Keratinocyte (primary cell): ENCODE results near the gene SFRP4. TPM values are rescaled to one million over a fixed set of nuclear protein-coding genes. Genes with fewer than 3 reads are reported as not detected.

Experiments
- DNase-seq: peaks from one replicate; pipeline ENCODE4 v3.0.0-alpha.2; 2011; ENCODE audit warnings: low read depth, missing footprints, low spot score
- FAIRE-seq: peaks from 2 replicates; lab custom pipeline; 2011; peaks lifted over from hg19 to GRCh38; lab: Jason Lieb, UNC
- H2AFZ ChIP-seq: 2 replicates; pipeline ENCODE4 v1.6.0; 2012; ENCODE audit warnings: low read length, control low read depth, inconsistent platforms; ENCODE audit not compliant: control insufficient read depth
- H3K27ac ChIP-seq: 2 replicates; pipeline ENCODE4 v1.5.1; 2011; ENCODE audit warnings: low read length; ENCODE audit not compliant: control insufficient read depth, insufficient read depth
- H3K27me3 ChIP-seq: 3 replicates; pipeline ENCODE4 v1.6.0; 2011; ENCODE audit warnings: low read length; ENCODE audit not compliant: control insufficient read depth, insufficient read depth; ENCODE audit errors: extremely low read depth
- H3K36me3 ChIP-seq, 2 experiments: 2 replicates in 1 of 2; 3 replicates in 1 of 2; pipeline ENCODE4 v1.5.1; 2011; ENCODE audit warnings: low read length in 2 of 2, mild to moderate bottlenecking in 1 of 2; ENCODE audit not compliant: control insufficient read depth in 2 of 2, insufficient read depth in 2 of 2; ENCODE audit errors: extremely low read depth in 1 of 2
- H3K4me1 ChIP-seq: 3 replicates; pipeline ENCODE4 v1.5.1; 2011; ENCODE audit warnings: low read length; ENCODE audit not compliant: control insufficient read depth, insufficient read depth; ENCODE audit errors: extremely low read depth
- H3K4me2 ChIP-seq: 3 replicates; pipeline ENCODE4 v1.6.0; 2011; ENCODE audit warnings: low read depth, low read length; ENCODE audit not compliant: control insufficient read depth, insufficient read depth; ENCODE audit errors: extremely low read depth
- H3K4me3 ChIP-seq, 3 experiments: fragments of 200-600 bp in 1 of 3; sonication (generic) in 1 of 3; 2 replicates in 2 of 3; 3 replicates in 1 of 3; pipeline ENCODE4 v1.5.1; 2011 to 2016; ENCODE audit warnings: low read length in 3 of 3, mild to moderate bottlenecking in 3 of 3, control low read depth in 2 of 3, inconsistent platforms in 1 of 3, low read depth in 1 of 3, mixed read lengths in 1 of 3, mixed run types in 1 of 3, moderate library complexity in 1 of 3; ENCODE audit not compliant: control insufficient read depth in 2 of 3, insufficient read depth in 2 of 3; ENCODE audit errors: extremely low read depth in 1 of 3
- H3K79me2 ChIP-seq: 2 replicates; pipeline ENCODE4 v1.6.0; 2012; ENCODE audit warnings: low read length; ENCODE audit not compliant: control insufficient read depth, insufficient read depth
- H3K9ac ChIP-seq: 3 replicates; pipeline ENCODE4 v1.6.0; 2011; ENCODE audit warnings: low read length; ENCODE audit not compliant: control insufficient read depth, insufficient read depth; ENCODE audit errors: extremely low read depth
- H3K9me1 ChIP-seq: 3 replicates; pipeline ENCODE4 v1.6.0; 2011; ENCODE audit warnings: low read length; ENCODE audit not compliant: control insufficient read depth, insufficient read depth; ENCODE audit errors: extremely low read depth
- H3K9me3 ChIP-seq: 2 replicates; pipeline ENCODE4 v1.5.1; 2012; ENCODE audit warnings: low read depth, low read length; ENCODE audit not compliant: control insufficient read depth
- H4K20me1 ChIP-seq: 3 replicates; pipeline ENCODE4 v1.6.0; 2011; ENCODE audit warnings: low read length; ENCODE audit not compliant: control insufficient read depth, insufficient read depth; ENCODE audit errors: extremely low read depth
- CTCF ChIP-seq, 3 experiments: IDR thresholded peaks in 1 of 3; conservative IDR thresholded peaks in 1 of 3; optimal IDR thresholded peaks in 1 of 3; 2 replicates in 2 of 3; 3 replicates in 1 of 3; pipeline versions ENCODE3 to v1.5.1; 2011; ENCODE audit warnings: low read length in 3 of 3, mild to moderate bottlenecking in 3 of 3, moderate library complexity in 2 of 3, control low read depth in 1 of 3, inconsistent platforms in 1 of 3; ENCODE audit not compliant: insufficient read depth in 2 of 3; ENCODE audit errors: extremely low read depth in 1 of 3
- EZH2 ChIP-seq: IDR thresholded peaks from one replicate; pipeline ENCODE4 v1.6.1; 2012; ENCODE audit warnings: inconsistent platforms, mild to moderate bottlenecking, low read length, moderate library complexity
- dilution Hi-C: fragments of 300-500 bp; cut with MboI; formaldehyde crosslinking; loops from one replicate; pipeline ENCODE4 v1.7.0; 2020; ENCODE audit warnings: low sequenced_read_pairs; ENCODE audit not compliant: extremely low pct_ligation_motif_present
- polyA plus RNA-seq, 5 experiments: library from polyadenylated mRNA; depleted of rRNA in 3 of 5; stranded (reverse) in 3 of 5; stranded (forward) in 1 of 5; unstranded in 1 of 5; fragments of >200 nt; gene quantifications; 1 replicate in 1 of 5; 2 replicates in 3 of 5; 3 replicates in 1 of 5; pipeline versions ENCODE4 v1.2.1 to v1.2.3, GENCODE V29; 2011 to 2012; ENCODE audit warnings: missing spikeins in 2 of 5, low read depth in 1 of 5, low replicate concordance in 1 of 5

The SFRP4 gene
- polyA plus RNA-seq, 1 donor (not counting 4 experiments of a cell fraction or from before 2014, with no cell fraction given) = not detected

GRCh38 chr7:37893359-37893758 lies 23.3 kb downstream of the SFRP4 start:
- H3K9me1 ChIP-seq = no peaks in the 10 kb centered on the region
- TF ChIP-seq EZH2 (no peak), CTCF (optimal IDR thresholded peaks at IDR 0.05 in 1 of 3, IDR thresholded peaks at IDR 0.05 in 1 of 3, conservative IDR thresholded peaks at IDR 0.05 in 1 of 3; ENCODE audit: extremely low read depth in 1 of 3, insufficient read depth in 2 of 3, low read length in 3 of 3) (no peak)
- H3K4me1 ChIP-seq = no peaks in the 10 kb centered on the region
- H3K9ac ChIP-seq = no peak overlapping the region
- H3K4me2 ChIP-seq = no peak overlapping the region
- no peak overlapping the region for H3K4me3 ChIP-seq
- H3K27ac ChIP-seq = no peak overlapping the region
- no peaks in the 10 kb centered on the region for H3K79me2 ChIP-seq
- no peaks in the 10 kb centered on the region for H3K27me3 ChIP-seq
- no peaks in the 10 kb centered on the region for H3K9me3 ChIP-seq
- no peaks in the 10 kb centered on the region for H3K36me3 ChIP-seq
- H4K20me1 ChIP-seq = no peaks in the 10 kb centered on the region
- DNase-seq = no peak
- no peak overlapping the region for H2AFZ ChIP-seq
- dilution Hi-C loops = no loop called here
- no peak for FAIRE-seq

GRCh38 chr7:37882086-37882485 lies 34.5 kb downstream of the SFRP4 start:
- no peak for DNase-seq
- H3K4me2 ChIP-seq = no peak overlapping the region
- FAIRE-seq = no peak
- TF ChIP-seq EZH2 = no peak
- no peak for TF ChIP-seq CTCF (optimal IDR thresholded peaks at IDR 0.05 in 1 of 3, IDR thresholded peaks at IDR 0.05 in 1 of 3, conservative IDR thresholded peaks at IDR 0.05 in 1 of 3; ENCODE audit: extremely low read depth in 1 of 3, insufficient read depth in 2 of 3, low read length in 3 of 3)
- H3K27me3 ChIP-seq = no peaks in the 10 kb centered on the region
- no peak overlapping the region for H3K9ac ChIP-seq
- H3K4me1 ChIP-seq = no peaks in the 10 kb centered on the region
- no peak overlapping the region for H3K4me3 ChIP-seq
- H3K79me2 ChIP-seq = no peaks in the 10 kb centered on the region
- dilution Hi-C loops = no loop called here
- no peaks in the 10 kb centered on the region for H4K20me1 ChIP-seq
- no peak overlapping the region for H3K27ac ChIP-seq
- H2AFZ ChIP-seq = no peak overlapping the region
- no peaks in the 10 kb centered on the region for H3K9me1 ChIP-seq
- H3K36me3 ChIP-seq = no peaks in the 10 kb centered on the region
- no peaks in the 10 kb centered on the region for H3K9me3 ChIP-seq

Other genes with a start within 250 kb of the SFRP4 start
- not detected in 3 replicates for gene GPR141, start 233.1 kb downstream of the SFRP4 start, polyA plus RNA-seq
- not detected in 3 replicates for gene NME8, start 68.2 kb downstream of the SFRP4 start, polyA plus RNA-seq
- gene EPDR1, start 3.8 kb upstream of the SFRP4 start, polyA plus RNA-seq = 0.02 to 0.04 TPM in 2 of 3 replicates, not detected in the other